HFFc6 (cell line): ENCODE data around the gene IER3. TPM values are rescaled to one million over a fixed set of nuclear protein-coding genes. Genes with fewer than 3 reads are reported as not detected.

Experiments used
- DNase-seq: peaks from one replicate; pipeline ENCODE4 v3.0.0-alpha.2; 2018
- H3K27ac Mint-ChIP-seq: 2 replicates; pipeline ENCODE4 v1.8.0; 2020; ENCODE audit warnings: mild to moderate bottlenecking, mixed read lengths
- H3K27me3 Mint-ChIP-seq: 2 replicates; pipeline ENCODE4 v1.8.0; 2021; ENCODE audit warnings: mild to moderate bottlenecking, moderate library complexity, mixed read lengths; ENCODE audit not compliant: insufficient read depth
- H3K36me3 Mint-ChIP-seq: 2 replicates; pipeline ENCODE4 v1.8.0; 2021; ENCODE audit warnings: low read depth, mixed read lengths
- H3K4me1 Mint-ChIP-seq: 2 replicates; pipeline ENCODE4 v1.8.0; 2020; ENCODE audit warnings: low read depth, mixed read lengths
- H3K4me3 Mint-ChIP-seq: 2 replicates; pipeline ENCODE4 v1.8.0; 2020; ENCODE audit warnings: mild to moderate bottlenecking, moderate library complexity, mixed read lengths
- H3K9me3 Mint-ChIP-seq: 2 replicates; pipeline ENCODE4 v1.8.0; 2020; ENCODE audit warnings: mild to moderate bottlenecking, mixed read lengths
- total RNA-seq, 6 experiments: library from RNA; stranded (reverse); fragmentation: NEBNext Ultra II Directional; extraction: Animal tissue kit (Norgen Biotek cat#: 25700); gene quantifications; 2 replicates in 1 of 6; 3 replicates in 5 of 6; pipeline ENCODE4 v1.2.3, GENCODE V29; 2021
- TF ChIP-seq, protein P1 (sequence below): fragments of 200-600 bp; sonication (generic); IDR thresholded peaks from 2 replicates; pipeline ENCODE4 v1.5.0; 2021; ENCODE audit warnings: antibody characterized with exemption, mild to moderate bottlenecking

Gene IER3
- total RNA-seq, 6 experiments from 2014 or later: 38.1 to 62.4 (median 60.2) TPM

DNA sequence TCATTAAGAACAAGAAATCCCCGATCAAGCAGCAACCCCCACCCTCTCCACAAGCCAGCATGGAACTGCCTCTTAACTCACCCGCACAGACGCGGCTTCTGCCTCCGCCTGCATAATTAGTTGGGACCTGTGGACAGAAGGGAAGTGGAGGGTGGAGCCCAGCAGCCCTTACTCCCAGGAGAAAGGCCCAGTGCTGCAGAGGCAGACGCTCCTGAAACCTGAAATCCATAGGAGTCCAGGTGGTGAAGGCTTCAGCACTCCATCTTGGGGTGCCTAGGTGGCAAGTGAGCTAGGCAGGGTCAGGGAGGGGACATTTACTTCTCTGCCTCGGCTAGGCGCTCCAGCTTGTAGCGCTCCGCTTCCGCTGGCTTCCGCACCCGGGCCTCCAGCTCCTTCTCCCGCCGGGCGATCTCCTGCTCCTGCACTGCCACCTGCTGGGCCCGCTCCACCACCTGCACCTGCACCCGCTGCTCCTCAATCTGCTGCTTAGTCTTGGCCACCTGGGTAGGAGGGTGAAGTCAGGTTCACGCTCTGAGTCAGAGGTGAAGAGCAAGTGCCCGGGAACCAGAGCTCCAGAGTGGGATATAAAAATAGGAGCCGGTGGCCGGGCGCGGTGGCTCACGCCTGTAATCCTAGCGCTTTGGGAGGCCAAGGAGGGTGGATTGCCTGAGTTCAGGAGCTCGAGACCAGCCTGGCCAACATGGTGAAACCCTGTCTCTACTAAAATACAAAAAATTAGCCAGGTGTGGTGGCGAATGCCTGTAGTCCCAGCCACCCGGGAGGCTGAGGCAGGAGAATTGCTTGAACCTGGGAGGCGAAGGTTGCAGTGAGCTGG, 13.5 kb downstream of the IER3 start:
- Mint-ChIP-seq H3K36me3 (peaks cover 16% of the 10 kb centered on the region; the same call in 1 of the 2 replicates), H3K27ac (no peak overlapping the region; the same call in 1 of the 2 replicates), H3K27me3 (peaks cover 6% of the 10 kb centered on the region), H3K4me3 (no peak overlapping the region), H3K9me3 (no peaks in the 10 kb centered on the region), H3K4me1 (peaks cover 21% of the 10 kb centered on the region)
- no peak for DNase-seq
- TF ChIP-seq, protein P1, sequence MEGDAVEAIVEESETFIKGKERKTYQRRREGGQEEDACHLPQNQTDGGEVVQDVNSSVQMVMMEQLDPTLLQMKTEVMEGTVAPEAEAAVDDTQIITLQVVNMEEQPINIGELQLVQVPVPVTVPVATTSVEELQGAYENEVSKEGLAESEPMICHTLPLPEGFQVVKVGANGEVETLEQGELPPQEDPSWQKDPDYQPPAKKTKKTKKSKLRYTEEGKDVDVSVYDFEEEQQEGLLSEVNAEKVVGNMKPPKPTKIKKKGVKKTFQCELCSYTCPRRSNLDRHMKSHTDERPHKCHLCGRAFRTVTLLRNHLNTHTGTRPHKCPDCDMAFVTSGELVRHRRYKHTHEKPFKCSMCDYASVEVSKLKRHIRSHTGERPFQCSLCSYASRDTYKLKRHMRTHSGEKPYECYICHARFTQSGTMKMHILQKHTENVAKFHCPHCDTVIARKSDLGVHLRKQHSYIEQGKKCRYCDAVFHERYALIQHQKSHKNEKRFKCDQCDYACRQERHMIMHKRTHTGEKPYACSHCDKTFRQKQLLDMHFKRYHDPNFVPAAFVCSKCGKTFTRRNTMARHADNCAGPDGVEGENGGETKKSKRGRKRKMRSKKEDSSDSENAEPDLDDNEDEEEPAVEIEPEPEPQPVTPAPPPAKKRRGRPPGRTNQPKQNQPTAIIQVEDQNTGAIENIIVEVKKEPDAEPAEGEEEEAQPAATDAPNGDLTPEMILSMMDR: peak; percentile 64

DNA sequence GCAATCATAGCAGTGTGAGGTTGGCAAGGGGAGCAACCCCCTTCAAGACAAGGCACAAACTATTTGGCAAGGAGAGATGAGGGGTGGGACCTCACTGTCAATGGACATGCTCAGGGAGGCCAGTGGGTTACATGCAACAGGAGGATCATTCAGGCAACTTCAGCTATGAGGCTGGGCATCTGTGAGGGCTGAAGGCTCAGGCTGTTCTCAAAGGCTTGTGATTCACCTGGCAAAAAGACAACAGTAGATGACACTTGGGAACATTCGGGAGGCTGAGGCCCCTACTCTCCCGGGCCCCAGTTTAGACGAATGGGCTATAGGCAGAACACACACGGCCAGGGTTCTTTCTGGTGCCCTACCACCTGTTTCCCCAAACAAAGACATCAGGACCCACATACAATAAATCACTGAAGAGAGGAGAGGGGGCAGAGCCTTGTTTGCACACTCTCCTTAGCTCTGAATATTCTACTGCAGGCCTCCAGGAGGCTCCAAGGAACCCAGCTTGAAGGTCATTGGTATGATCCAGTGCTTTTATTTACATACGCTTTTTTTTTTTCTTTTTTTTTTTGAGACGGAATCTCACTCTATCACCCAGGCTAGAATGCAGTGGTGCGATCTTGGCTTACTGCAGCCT, 16.3 kb downstream of the IER3 start:
- no peak overlapping the region for H3K4me3 Mint-ChIP-seq
- peaks cover 31% of the 10 kb centered on the region for H3K36me3 Mint-ChIP-seq
- peaks cover 23% of the 10 kb centered on the region for H3K27me3 Mint-ChIP-seq
- H3K4me1 Mint-ChIP-seq: peaks cover 48% of the 10 kb centered on the region
- TF ChIP-seq, protein P1: peak; percentile 55
- H3K9me3 Mint-ChIP-seq: no peaks in the 10 kb centered on the region
- H3K27ac Mint-ChIP-seq: peak overlapping the region; percentile 72
- DNase-seq: peak; percentile 54

DNA sequence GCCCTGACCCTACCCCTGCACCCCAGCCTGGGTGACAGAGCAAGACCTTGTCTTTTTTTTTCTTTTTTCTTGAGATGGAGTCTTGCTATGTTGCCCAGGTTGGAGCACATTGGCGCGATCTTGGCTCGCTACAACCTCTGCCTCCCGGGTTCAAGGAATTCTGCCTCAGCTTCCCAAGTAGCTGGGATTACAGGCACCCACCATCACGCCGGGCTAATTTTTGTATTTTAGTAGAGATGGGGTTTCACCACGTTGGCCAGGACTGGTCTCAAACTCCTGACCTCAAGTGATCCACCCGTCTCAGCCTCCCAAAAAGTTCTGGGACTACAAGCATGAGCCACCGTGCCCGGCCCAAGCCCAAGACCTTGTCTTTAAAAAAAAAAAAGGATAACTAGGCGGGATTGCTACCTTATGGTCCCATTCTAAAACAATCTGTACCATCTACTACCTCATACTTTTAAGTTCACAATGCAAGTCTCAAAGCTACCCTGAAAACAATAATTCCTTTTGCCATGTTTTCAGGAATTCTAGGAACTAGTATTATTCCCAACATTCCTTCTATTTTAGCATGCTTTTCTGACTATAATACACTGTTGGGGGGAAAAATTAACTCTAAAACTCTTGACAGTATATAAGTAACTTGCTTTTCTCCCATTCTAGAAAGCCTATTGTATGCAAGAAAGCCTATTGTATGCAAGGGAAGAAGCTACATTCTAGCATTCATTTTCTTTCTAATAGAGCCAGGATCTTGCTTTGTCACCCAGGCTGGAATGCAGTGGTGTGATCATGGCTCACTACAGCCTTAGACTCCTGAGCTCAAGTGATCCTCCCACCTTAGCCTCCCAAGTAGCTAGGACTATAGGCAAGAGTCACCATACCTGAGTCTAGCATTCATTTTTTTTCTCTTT, 17.6 kb downstream of the IER3 start:
- TF ChIP-seq, protein P1: no peak
- peaks cover 25% of the 10 kb centered on the region for H3K27me3 Mint-ChIP-seq
- peaks cover 36% of the 10 kb centered on the region for H3K36me3 Mint-ChIP-seq
- H3K4me1 Mint-ChIP-seq: peaks cover 56% of the 10 kb centered on the region
- no peak overlapping the region; the same call in 1 of the 2 replicates for H3K4me3 Mint-ChIP-seq
- peak overlapping the region; percentile 72 for H3K27ac Mint-ChIP-seq
- DNase-seq: peak; percentile 24
- no peaks in the 10 kb centered on the region for H3K9me3 Mint-ChIP-seq

DNA sequence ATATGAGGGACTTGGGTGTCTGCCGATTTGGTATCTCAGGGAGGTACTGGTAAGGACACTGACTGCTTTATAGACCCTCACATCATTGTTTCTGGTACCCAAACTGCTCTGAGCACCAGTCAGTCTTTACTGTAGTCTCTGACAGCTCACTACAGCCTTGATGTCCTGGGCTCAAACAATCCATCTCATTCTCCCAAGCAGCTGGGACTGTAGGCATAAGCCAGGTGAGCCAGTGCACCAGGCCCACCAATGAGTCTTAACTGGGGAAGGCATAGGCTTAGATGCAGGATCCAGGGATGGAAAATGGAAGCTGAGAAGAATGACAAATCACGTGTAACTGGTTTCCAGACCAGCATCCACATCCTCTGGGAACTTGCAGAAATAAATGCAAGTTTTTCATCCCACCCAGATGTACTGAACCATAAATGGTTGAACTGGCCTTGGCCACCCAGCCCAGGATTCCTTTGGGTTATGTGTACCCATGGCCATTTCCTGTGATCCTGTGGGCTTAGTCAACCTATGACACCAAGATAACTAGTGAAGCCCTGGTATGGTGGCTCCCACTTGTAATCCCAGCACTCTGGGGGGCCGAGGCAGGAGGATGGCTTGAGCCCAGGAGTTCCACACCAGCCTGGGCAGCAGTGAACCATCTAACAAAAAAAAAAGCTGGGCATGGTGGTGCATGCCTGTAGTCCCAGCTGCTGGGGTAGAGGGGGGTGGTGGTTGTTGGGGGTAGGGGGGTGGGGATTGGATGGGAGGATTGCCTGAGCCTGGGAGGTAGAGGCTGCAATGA, 18.4 kb downstream of the IER3 start:
- H3K36me3 Mint-ChIP-seq: peaks cover 45% of the 10 kb centered on the region
- peaks cover 25% of the 10 kb centered on the region for H3K27me3 Mint-ChIP-seq
- peak overlapping the region; percentile 72 for H3K27ac Mint-ChIP-seq
- H3K4me3 Mint-ChIP-seq: peak overlapping the region; percentile 26; the same call in 1 of the 2 replicates
- H3K9me3 Mint-ChIP-seq: no peaks in the 10 kb centered on the region
- TF ChIP-seq, protein P1: no peak
- peaks cover 56% of the 10 kb centered on the region for H3K4me1 Mint-ChIP-seq
- peak; percentile 68 for DNase-seq
